ENCODE data around the gene MEAF6. TPM values are rescaled to one million over a fixed set of nuclear protein-coding genes. Genes with fewer than 3 reads are reported as not detected.
A peak's percentile ranks its signal among the peaks of the same experiment; 100 is the strongest.

The MEAF6 gene
- total RNA-seq, 3 donors from 2014 or later, result 78.2 to 140 (median 87.2) TPM

- Histone ChIP-seq H3K4me3 (no peak overlapping the region), H3K36me3 (no peaks in the 10 kb centered on the region), H3K27ac (no peak overlapping the region), H3K9me3 (no peaks in the 10 kb centered on the region), H3K27me3 (no peaks in the 10 kb centered on the region), H3K4me1 (peaks cover 4 to 7% of the 10 kb centered on the region in 2 donors)
- intact Hi-C loops (cut with DNase I; ENCODE audit: low total_unique reads), result no loop called here
- TF ChIP-seq POLR2AphosphoS5 (IDR thresholded peaks at IDR 0.05) (no peak), POLR2A (IDR thresholded peaks at IDR 0.05) (no peak), CTCF (IDR thresholded peaks at IDR 0.05) (no peak)
- no peak for DNase-seq (ENCODE audit: low spot score in 2 of 2)
Observed at GRCh38 chr1:37559080-37559479, 44.5 kb upstream of the MEAF6 start.

GRCh38 chr1:37558411-37558810, 43.8 kb upstream of the MEAF6 start:
- no peak for DNase-seq (ENCODE audit: low spot score in 2 of 2)

GRCh38 chr1:37557402-37557801, 42.8 kb upstream of the MEAF6 start:
- Histone ChIP-seq H3K9me3 (no peaks in the 10 kb centered on the region), H3K27ac (peak overlapping the region; percentile 89 to 93), H3K36me3 (no peaks in the 10 kb centered on the region), H3K4me1 (peaks cover 8 to 17% of the 10 kb centered on the region in 2 donors), H3K27me3 (no peaks in the 10 kb centered on the region), H3K4me3 (peak overlapping the region; percentile 29 to 63 (median 51))
- DNase-seq (ENCODE audit: low spot score in 2 of 2), result no peak
- intact Hi-C loops (cut with DNase I; ENCODE audit: low total_unique reads), result no loop called here
- TF ChIP-seq POLR2A (IDR thresholded peaks at IDR 0.05) (no peak), POLR2AphosphoS5 (IDR thresholded peaks at IDR 0.05) (no peak), CTCF (IDR thresholded peaks at IDR 0.05) (no peak)

More at GRCh38 chr1:37558411-37558810, 43.8 kb upstream of the MEAF6 start:
- TF ChIP-seq POLR2A (IDR thresholded peaks at IDR 0.05) (no peak), POLR2AphosphoS5 (IDR thresholded peaks at IDR 0.05) (no peak), CTCF (IDR thresholded peaks at IDR 0.05) (no peak)
- H3K9me3 ChIP-seq, result no peaks in the 10 kb centered on the region
- peaks cover 4 to 7% of the 10 kb centered on the region in 2 donors for H3K4me1 ChIP-seq
- no peaks in the 10 kb centered on the region for H3K36me3 ChIP-seq
- no peaks in the 10 kb centered on the region for H3K27me3 ChIP-seq
- no peak overlapping the region for H3K27ac ChIP-seq
- H3K4me3 ChIP-seq, result no peak overlapping the region
- intact Hi-C loops (cut with DNase I; ENCODE audit: low total_unique reads), result no loop called here

- peaks cover 8 to 22% of the 10 kb centered on the region in 2 donors for H3K4me1 ChIP-seq
- TF ChIP-seq CTCF (IDR thresholded peaks at IDR 0.05) (no peak), POLR2A (IDR thresholded peaks at IDR 0.05) (peak; percentile 15), POLR2AphosphoS5 (IDR thresholded peaks at IDR 0.05) (peak; percentile 20 to 81 (median 51))
- H3K27ac ChIP-seq, result peak within 1 kb of the TSS; percentile 89 to 93
- intact Hi-C loops (cut with DNase I; ENCODE audit: low total_unique reads), result no loop called here
- peak within 1 kb of the TSS; percentile 29 to 63 (median 51) for H3K4me3 ChIP-seq
- no peaks in the 10 kb centered on the region for H3K27me3 ChIP-seq
- DNase-seq (ENCODE audit: low spot score in 2 of 2), result peak; percentile 89 to 96
- H3K9me3 ChIP-seq, result no peaks in the 10 kb centered on the region
- no peaks in the 10 kb centered on the region for H3K36me3 ChIP-seq
Observed at GRCh38 chr1:37556712-37557196, 42.2 kb upstream of the MEAF6 start, which contains the start of gene DNALI1. TSS of gene DNALI1 (plus strand) at chr1:37556940. CDS start at chr1:37556995, 55 bp downstream.

GRCh38 chr1:37553927-37554808, 39.6 kb upstream of the MEAF6 start, which contains the start of gene SNIP1:
TSS of gene SNIP1 (minus strand) at chr1:37554293. CDS start at chr1:37554229, 64 bp downstream.
- peaks cover 8 to 22% of the 10 kb centered on the region in 2 donors for H3K4me1 ChIP-seq
- no peaks in the 10 kb centered on the region for H3K9me3 ChIP-seq
- H3K4me3 ChIP-seq, result peak within 1 kb of the TSS; percentile 76 to 100 (median 99)
- intact Hi-C loops (cut with DNase I; ENCODE audit: low total_unique reads), result no loop called here
- H3K36me3 ChIP-seq, result no peaks in the 10 kb centered on the region
- no peaks in the 10 kb centered on the region for H3K27me3 ChIP-seq
- DNase-seq (ENCODE audit: low spot score in 2 of 2), result peak; percentile 92 to 93
- TF ChIP-seq CTCF (IDR thresholded peaks at IDR 0.05), result peak in 1 of 3 donors; percentile 16
- TF ChIP-seq POLR2A (IDR thresholded peaks at IDR 0.05), result peak; percentile 57
- peak; percentile 86 to 98 (median 97) for TF ChIP-seq POLR2AphosphoS5 (IDR thresholded peaks at IDR 0.05)
- H3K27ac ChIP-seq, result peak within 1 kb of the TSS; percentile 95 to 97

Data from breast epithelium (tissue), 4 donors.